Hepatocyte (in vitro differentiated cells): Measurements from ENCODE around the gene DDAH2. TPM values are rescaled to one million over a fixed set of nuclear protein-coding genes. Genes with fewer than 3 reads are reported as not detected.

Experiments used
- DNase-seq: peaks from one replicate; pipeline ENCODE4 v3.0.0-alpha.2; 2016; ENCODE audit warnings: low spot score
- H2AFZ ChIP-seq: fragments of 200-600 bp; sonication (generic); 2 replicates; pipeline ENCODE4 v1.6.0; 2016; ENCODE audit warnings: antibody characterized with exemption, mild to moderate bottlenecking
- H3K27ac ChIP-seq: fragments of 200-600 bp; sonication (generic); 2 replicates; pipeline ENCODE4 v1.5.1; 2016; ENCODE audit warnings: mild to moderate bottlenecking
- H3K27me3 ChIP-seq: fragments of 200-600 bp; sonication (generic); 2 replicates; pipeline ENCODE4 v1.6.1; 2016
- H3K36me3 ChIP-seq: fragments of 200-600 bp; sonication (generic); replicated peaks from 2 replicates; pipeline ENCODE4 v1.5.1; 2016; ENCODE audit warnings: low read depth; ENCODE audit not compliant: insufficient read depth
- H3K4me1 ChIP-seq: fragments of 200-600 bp; sonication (generic); 2 replicates; pipeline ENCODE4 v1.5.1; 2016; ENCODE audit warnings: mild to moderate bottlenecking, moderate library complexity; ENCODE audit not compliant: insufficient read depth
- H3K4me2 ChIP-seq: fragments of 200-600 bp; sonication (generic); 2 replicates; pipeline ENCODE4 v1.6.0; 2016
- H3K4me3 ChIP-seq: fragments of 200-600 bp; sonication (generic); 2 replicates; pipeline ENCODE4 v1.5.1; 2016; ENCODE audit warnings: mild to moderate bottlenecking
- H3K79me2 ChIP-seq: fragments of 200-600 bp; sonication (generic); 2 replicates; pipeline ENCODE4 v1.6.0; 2017; ENCODE audit warnings: mild to moderate bottlenecking
- H3K9me2 ChIP-seq: fragments of 200-600 bp; sonication (generic); replicated peaks from 2 replicates; pipeline ENCODE4 v1.6.0; 2017; ENCODE audit warnings: mild to moderate bottlenecking; ENCODE audit not compliant: insufficient read depth
- H3K9me3 ChIP-seq: fragments of 200-600 bp; sonication (generic); 2 replicates; pipeline ENCODE4 v1.5.1; 2016; ENCODE audit warnings: low read depth, mild to moderate bottlenecking
- H4K20me1 ChIP-seq: fragments of 200-600 bp; sonication (generic); 2 replicates; pipeline ENCODE4 v1.6.0; 2016; ENCODE audit warnings: mild to moderate bottlenecking; ENCODE audit not compliant: insufficient read depth, poor library complexity, severe bottlenecking
- CTCF ChIP-seq: fragments of 200-600 bp; sonication (generic); IDR thresholded peaks from 2 replicates; pipeline ENCODE4 v1.5.1; 2016; ENCODE audit warnings: antibody characterized with exemption, mild to moderate bottlenecking; ENCODE audit not compliant: poor library complexity
- EZH2 ChIP-seq: fragments of 200-600 bp; sonication (generic); IDR thresholded peaks from 2 replicates; pipeline ENCODE4 v1.6.1; 2016; ENCODE audit warnings: antibody characterized with exemption, mild to moderate bottlenecking, borderline replicate concordance
- EZH2phosphoT487 ChIP-seq: fragments of 200-600 bp; sonication (generic); IDR thresholded peaks from one replicate; pipeline ENCODE4 v1.6.1; 2018; ENCODE audit warnings: antibody characterized with exemption, mild to moderate bottlenecking, low read depth, moderate library complexity; ENCODE audit not compliant: unreplicated experiment, severe bottlenecking
- WGBS: methylation state at CpG from one replicate; pipeline ENCODE4 v1.1.6; 2016; ENCODE audit warnings: low lambda C conversion rate; ENCODE audit errors: missing lambda C conversion rate; 5-methylcytosine and 5-hydroxymethylcytosine counted together
- polyA plus RNA-seq: library from polyadenylated mRNA; unstranded; fragments of >200 nt; fragmentation: Nextera tagmentation; extraction: Ambion mirVana; gene quantifications from 2 replicates; pipeline ENCODE4 v1.2.1, GENCODE V29; 2016
- total RNA-seq: library from RNA; depleted of rRNA; stranded (reverse); fragments of >200 nt; gene quantifications from 2 replicates; pipeline ENCODE4 v1.2.3, GENCODE V29; 2014

DDAH2 gene
- total and polyA plus RNA-seq, 2 experiments from 2014 or later: 93.8 to 157 TPM

- no peak within 1 kb of the TSS for H3K4me3 ChIP-seq
- peaks cover 27% of the 10 kb centered on the region for H3K4me1 ChIP-seq
- peak within 1 kb of the TSS; percentile 62 for H3K4me2 ChIP-seq
- H3K27ac ChIP-seq: peak within 1 kb of the TSS; percentile 93
- TF ChIP-seq EZH2phosphoT487 (no peak), CTCF (no peak), EZH2 (no peak)
- H3K9me3 ChIP-seq: no peaks in the 10 kb centered on the region
- H3K79me2 ChIP-seq: no peaks in the 10 kb centered on the region
- no peaks in the 10 kb centered on the region for H3K36me3 ChIP-seq
- no peaks in the 10 kb centered on the region for H3K27me3 ChIP-seq
- H4K20me1 ChIP-seq: no peaks in the 10 kb centered on the region
- DNase-seq: peak; percentile 94
- no peak within 1 kb of the TSS for H2AFZ ChIP-seq
- no peaks in the 10 kb centered on the region for H3K9me2 ChIP-seq
- WGBS: 18% methylated on average over 11 of the region's 15 CpGs
These were observed 48.0 kb upstream of the DDAH2 start, which contains the start of gene VWA7 for GRCh38 chr6:31776989-31777666. Gene VWA7 (minus strand): TSS chr6:31777328. CDS start chr6:31776779, 549 bp downstream.

GRCh38 chr6:31776485-31776988 lies 47.4 kb upstream of the DDAH2 start:
- TF ChIP-seq CTCF: no peak
- no peak for TF ChIP-seq EZH2phosphoT487
- TF ChIP-seq EZH2: no peak
- Histone ChIP-seq H3K9me3 (no peaks in the 10 kb centered on the region), H3K4me2 (peak overlapping the region; percentile 62), H3K27me3 (no peaks in the 10 kb centered on the region), H3K36me3 (no peaks in the 10 kb centered on the region), H3K4me3 (no peak overlapping the region), H2AFZ (no peak overlapping the region), H3K79me2 (no peaks in the 10 kb centered on the region), H3K4me1 (peaks cover 27% of the 10 kb centered on the region), H4K20me1 (no peaks in the 10 kb centered on the region), H3K27ac (peak overlapping the region; percentile 93), H3K9me2 (no peaks in the 10 kb centered on the region)
- 60% methylated on average over 11 of the region's 14 CpGs for WGBS
- no peak for DNase-seq

DNA sequence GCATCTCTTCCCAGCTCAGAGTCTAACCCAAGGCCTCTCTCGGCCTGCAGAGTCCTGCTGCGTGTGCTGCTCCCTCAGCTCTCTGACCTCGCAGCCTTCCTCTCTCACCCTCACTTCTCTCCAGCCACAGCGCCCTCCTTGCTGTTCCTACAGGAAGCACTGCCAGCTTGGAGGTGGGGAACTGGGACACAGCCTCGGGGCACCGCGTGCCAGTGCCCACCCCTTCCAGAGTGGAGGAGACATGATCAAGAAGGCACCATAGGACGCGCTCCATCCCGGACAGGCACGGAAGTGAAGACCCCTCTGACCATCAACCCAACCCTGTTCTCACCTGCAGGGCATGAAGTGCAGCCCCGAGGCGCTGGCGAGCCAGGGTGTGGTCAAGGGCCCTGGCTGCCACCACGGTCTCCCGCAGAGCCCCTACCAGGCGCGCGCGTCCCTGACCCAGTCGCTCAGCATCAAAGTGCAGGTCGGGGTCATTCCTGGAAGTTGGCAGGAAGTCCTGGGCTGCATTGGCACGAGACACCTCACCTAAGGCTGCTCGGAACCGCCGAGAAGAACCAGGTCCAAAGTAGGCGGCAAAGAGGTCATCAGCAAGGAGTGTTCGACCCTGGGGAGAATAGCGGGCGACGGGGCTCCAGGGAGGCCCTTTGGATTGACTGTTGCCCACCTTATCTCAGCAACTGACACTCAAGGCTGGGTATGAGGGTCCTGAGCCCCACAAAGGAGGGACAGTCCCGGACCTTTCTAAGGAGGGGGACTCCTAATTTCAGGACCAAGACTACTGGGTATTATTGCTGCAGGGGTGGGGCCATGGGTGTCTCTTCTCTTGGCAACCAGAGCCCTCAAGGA lies 46.8 kb upstream of the DDAH2 start:
- Histone ChIP-seq H2AFZ (no peak overlapping the region), H3K4me1 (peaks cover 27% of the 10 kb centered on the region), H3K27me3 (no peaks in the 10 kb centered on the region), H3K36me3 (no peaks in the 10 kb centered on the region), H3K9me2 (no peaks in the 10 kb centered on the region), H3K27ac (peak overlapping the region; percentile 93), H3K4me2 (peak overlapping the region; percentile 62), H3K9me3 (no peaks in the 10 kb centered on the region), H3K4me3 (no peak overlapping the region), H4K20me1 (no peaks in the 10 kb centered on the region), H3K79me2 (no peaks in the 10 kb centered on the region)
- TF ChIP-seq EZH2 (no peak), CTCF (no peak), EZH2phosphoT487 (no peak)
- 97% methylated on average over 32 of the region's 32 CpGs for WGBS
- peak; percentile 5 for DNase-seq
